Measurements from ENCODE around the gene DIAPH3.

The DIAPH3 gene

DNA sequence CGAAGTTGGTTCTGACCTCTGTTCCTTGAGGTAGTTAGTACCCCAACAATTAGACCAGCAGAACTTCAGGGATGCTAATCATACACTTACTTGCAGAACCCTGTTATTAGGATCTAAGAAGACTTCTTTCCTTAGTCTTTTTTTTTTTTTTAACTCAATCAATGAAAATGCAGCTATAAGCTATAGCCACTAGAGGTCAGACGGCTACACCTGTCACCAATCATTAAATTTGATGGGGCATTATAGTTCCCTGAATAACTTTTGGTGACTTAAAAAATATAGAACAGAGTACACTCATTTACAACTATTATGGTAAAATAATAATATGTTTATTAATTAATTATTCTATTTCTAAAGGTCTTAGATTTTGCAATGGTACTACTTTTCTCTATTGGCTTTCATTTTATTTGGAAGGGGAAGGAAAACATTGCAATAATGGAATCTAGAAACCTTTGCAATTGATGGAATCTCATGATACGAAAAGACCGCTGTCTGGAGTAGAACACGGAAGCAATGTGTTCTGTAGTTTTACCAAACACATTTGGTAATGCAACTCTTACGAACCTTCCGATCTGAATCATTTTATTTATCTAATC is 483.2 kb downstream of the DIAPH3 start:
- TF ChIP-seq, protein P1, sequence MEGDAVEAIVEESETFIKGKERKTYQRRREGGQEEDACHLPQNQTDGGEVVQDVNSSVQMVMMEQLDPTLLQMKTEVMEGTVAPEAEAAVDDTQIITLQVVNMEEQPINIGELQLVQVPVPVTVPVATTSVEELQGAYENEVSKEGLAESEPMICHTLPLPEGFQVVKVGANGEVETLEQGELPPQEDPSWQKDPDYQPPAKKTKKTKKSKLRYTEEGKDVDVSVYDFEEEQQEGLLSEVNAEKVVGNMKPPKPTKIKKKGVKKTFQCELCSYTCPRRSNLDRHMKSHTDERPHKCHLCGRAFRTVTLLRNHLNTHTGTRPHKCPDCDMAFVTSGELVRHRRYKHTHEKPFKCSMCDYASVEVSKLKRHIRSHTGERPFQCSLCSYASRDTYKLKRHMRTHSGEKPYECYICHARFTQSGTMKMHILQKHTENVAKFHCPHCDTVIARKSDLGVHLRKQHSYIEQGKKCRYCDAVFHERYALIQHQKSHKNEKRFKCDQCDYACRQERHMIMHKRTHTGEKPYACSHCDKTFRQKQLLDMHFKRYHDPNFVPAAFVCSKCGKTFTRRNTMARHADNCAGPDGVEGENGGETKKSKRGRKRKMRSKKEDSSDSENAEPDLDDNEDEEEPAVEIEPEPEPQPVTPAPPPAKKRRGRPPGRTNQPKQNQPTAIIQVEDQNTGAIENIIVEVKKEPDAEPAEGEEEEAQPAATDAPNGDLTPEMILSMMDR (IDR thresholded peaks at IDR 0.05) = peak; percentile 90
- no peak for TF ChIP-seq ZFX (IDR thresholded peaks at IDR 0.05; ENCODE audit: borderline replicate concordance)
- H3K27ac ChIP-seq = no peak overlapping the region

DNA sequence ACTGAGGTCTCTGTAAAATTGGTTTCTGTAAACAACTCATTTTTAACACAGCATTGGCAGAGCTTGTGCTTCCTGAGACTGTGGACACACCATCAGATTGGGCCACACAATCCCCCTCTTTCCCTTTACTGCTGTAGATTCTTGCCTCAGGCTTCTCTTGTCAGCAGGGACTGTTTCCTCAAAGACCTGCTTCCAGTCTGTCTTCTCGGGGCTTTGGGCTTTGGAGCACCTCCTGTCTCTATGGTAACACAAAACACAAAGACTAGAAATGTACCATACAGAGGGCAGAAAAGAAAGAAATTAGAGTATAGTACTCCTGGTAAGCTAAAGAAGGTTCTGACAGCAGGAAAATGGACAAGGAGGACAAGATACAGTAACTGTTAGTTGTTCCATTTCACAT is 484.5 kb downstream of the DIAPH3 start:
- TF ChIP-seq, protein P1 (IDR thresholded peaks at IDR 0.05) = no peak
- TF ChIP-seq ZFX (IDR thresholded peaks at IDR 0.05; ENCODE audit: borderline replicate concordance) = no peak
- no peak overlapping the region for H3K27ac ChIP-seq

DNA sequence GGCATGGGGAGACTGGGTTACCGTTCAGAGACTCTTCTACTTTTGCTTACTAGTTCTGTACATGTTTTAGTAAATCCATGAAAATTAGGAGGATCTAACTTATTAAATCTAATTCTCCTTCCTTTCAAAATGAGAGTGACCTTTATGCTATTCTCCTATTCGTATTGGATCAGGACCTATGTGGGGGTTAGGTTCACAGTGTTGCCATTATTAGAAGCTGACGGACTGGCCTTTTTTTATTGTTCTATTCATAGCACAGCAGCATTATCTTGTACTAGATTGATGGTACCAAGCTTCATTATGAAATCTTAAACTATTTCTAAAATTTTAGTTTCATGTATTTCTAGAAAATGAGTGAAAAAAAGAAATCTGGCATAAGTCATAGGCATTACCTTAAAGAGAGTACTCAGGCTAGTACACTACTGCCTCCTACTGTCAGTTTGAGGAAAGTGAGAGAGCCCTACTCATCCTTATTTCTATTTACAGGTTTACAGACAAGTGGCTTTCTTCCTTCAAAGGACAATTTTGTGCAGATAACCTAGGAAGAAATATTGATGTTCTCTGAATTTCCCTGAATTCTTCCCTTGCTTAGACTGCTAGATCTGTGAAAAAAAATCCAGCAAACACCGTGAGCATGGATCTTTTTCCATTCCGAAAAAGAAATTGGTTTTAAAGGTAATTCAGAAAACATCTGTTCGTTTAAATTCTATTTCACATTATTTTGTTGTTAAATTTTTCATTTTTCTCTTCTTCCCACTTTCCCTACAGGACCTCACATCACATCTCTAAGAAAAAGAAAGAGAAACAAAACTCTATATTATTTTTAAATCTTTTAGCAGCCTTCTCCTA is 485.5 kb downstream of the DIAPH3 start:
- no peak overlapping the region for H3K27ac ChIP-seq
- TF ChIP-seq ZFX (IDR thresholded peaks at IDR 0.05; ENCODE audit: borderline replicate concordance) = no peak
- TF ChIP-seq, protein P1 (IDR thresholded peaks at IDR 0.05) = peak; percentile 92

DNA sequence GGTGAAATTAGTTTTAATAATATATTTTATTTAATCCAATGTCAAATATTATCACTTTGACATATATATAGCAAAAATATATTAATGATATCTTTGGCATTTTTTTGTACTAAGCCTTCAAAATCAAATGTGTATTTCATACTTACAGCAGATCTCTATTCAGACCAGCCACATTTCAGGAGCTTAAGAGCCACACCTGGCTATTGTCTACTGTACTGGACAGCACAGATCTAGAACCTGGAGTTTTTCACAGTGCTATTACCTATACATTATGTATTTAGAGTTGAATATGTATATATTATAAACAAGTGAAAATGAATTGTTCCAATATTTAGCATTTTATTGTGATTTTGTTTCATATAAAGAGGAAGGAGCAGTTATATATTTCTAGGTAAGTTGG is 486.3 kb downstream of the DIAPH3 start:
- TF ChIP-seq ZFX (IDR thresholded peaks at IDR 0.05; ENCODE audit: borderline replicate concordance) = no peak
- TF ChIP-seq, protein P1 (IDR thresholded peaks at IDR 0.05) = no peak

DNA sequence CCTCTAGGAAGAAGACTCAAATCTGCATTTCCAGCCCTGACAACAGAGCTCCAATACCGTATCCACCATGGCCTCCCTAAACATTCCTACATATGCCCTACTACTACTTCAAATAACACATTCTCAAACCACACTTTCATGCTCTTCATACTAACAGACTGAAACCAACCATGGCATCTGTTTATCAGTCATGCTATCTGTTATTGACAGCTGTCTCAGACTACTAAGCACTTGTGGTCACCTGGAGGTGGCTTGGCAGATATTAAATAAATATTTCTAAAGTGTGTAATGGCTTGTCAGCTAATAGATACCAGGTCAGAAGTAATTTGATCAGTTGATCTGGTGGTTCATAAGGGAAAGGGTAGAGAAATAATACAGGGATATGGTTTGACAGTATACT is 489.1 kb downstream of the DIAPH3 start:
- H3K27ac ChIP-seq = no peak overlapping the region
- TF ChIP-seq, protein P1 (IDR thresholded peaks at IDR 0.05) = no peak
- TF ChIP-seq ZFX (IDR thresholded peaks at IDR 0.05; ENCODE audit: borderline replicate concordance) = no peak

More for the DNA sequence above, 486.3 kb downstream of the DIAPH3 start:
- H3K27ac ChIP-seq = no peak overlapping the region

DNA sequence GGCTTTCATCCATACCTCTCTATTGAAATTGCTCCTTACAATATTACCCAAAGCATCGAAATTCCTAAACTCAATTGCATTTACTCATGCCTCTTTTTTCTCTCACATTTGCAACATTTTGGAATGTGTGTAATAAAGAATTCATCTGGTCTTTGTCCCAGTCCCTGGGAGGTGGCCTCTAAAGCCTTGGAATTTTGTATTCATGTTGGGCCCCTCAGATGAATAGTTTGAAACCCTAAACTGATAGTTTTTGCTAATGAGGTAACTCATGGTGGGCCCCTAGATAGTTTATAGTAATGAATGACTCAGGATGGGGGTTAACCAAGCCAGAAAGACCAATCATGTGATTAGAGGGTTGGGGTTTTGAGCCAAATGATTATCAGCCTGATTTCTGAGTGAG is 490.4 kb downstream of the DIAPH3 start:
- TF ChIP-seq, protein P1 (IDR thresholded peaks at IDR 0.05) = no peak
- TF ChIP-seq ZFX (IDR thresholded peaks at IDR 0.05; ENCODE audit: borderline replicate concordance) = no peak
- H3K27ac ChIP-seq = no peak overlapping the region

DNA sequence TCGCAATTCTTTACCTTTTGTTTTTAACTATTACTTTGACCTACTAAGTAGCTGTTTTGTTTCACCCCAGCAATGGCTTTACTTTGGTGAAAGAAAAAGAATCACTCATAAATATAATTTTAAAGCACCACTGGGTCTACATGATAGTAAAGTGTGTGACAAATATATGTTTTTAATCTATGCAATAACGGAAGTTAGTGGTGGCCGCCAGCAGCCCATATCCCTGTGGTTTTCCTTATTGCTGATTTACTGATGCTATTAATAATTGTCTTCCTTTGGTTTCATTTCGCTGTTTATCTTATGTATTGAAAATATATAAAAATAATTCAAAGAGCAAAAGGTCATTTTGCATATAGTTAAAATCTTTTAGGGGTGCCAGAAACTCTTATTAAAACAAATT is 491.3 kb downstream of the DIAPH3 start:
- H3K27ac ChIP-seq = no peak overlapping the region

More for the DNA sequence above, 491.3 kb downstream of the DIAPH3 start:
- no peak for TF ChIP-seq ZFX (IDR thresholded peaks at IDR 0.05; ENCODE audit: borderline replicate concordance)
- TF ChIP-seq, protein P1 (IDR thresholded peaks at IDR 0.05) = no peak

All from 22Rv1 (cell line).